Stimulated activated CD8-positive, alpha-beta memory T cell treated with anti-CD3 and anti-CD28 coated beads, Interleukin-15, amount 100 ng/mL, for 1 hour (primary cell): ENCODE results near the gene SEPTIN10.
"Not testable (repeated sequence)": the region's sequence is repeated elsewhere in the genome, so short reads cannot be mapped to it uniquely, and the experiment has no call there.

ENCODE experiments used
- DNase-seq: peaks from one replicate; pipeline ENCODE4 v3.0.0-alpha.2; 2020; ENCODE audit warnings: low read depth

Gene SEPTIN10

GRCh38 chr2:109633284-109633961 lies 19.7 kb upstream of the SEPTIN10 start:
- DNase-seq, result no peak

- DNase-seq, result no peak
Measured at GRCh38 chr2:109632158-109632789, 18.5 kb upstream of the SEPTIN10 start.

- no peak for DNase-seq
Measured at GRCh38 chr2:109631741-109632140, 18.0 kb upstream of the SEPTIN10 start.

DNA sequence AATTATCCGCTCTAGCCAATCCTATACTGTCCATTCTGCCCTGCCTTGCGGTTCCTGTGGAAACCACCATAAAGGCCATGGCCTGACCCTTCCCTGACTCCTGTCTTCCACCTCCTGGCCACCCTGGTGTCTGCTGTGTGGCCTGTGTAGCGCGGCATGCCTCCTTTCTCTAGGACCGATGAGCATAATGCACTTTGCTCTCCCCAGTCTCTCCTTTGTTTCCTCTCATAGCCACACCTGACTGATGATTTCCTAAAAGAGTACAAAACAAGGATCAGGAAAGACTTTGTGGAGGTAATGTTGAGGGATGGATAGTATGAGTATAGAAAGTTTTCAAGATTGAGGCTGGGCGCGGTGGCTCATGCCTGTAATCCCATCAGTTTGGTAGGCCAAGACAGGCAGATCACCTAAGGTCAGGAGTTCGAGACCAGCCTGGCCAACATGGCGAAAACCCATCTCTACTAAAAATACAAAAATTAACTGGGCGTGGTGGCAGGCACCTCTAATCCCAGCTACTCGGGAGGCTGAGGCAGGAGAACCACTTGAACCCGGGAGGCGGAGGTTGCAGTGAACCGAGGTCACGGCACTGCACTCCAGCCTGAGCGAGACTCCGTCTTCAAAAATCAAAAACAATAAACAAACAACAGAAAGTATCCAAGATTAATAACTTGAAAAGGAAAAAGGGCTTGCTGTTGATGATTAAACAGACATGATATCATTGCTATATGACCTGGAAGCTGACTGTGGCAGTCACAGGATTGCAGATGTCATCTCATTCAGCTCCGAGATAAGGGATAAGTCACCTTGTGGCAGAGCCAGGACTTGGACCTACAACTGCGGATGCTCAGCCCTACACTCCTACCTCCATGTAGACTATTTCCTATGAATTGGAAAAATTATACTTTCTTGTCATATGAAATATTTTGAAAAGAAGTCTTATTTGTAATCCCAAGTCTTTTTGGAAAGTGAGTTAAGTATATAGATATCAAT lies 17.0 kb upstream of the SEPTIN10 start:
- DNase-seq, result no peak

DNA sequence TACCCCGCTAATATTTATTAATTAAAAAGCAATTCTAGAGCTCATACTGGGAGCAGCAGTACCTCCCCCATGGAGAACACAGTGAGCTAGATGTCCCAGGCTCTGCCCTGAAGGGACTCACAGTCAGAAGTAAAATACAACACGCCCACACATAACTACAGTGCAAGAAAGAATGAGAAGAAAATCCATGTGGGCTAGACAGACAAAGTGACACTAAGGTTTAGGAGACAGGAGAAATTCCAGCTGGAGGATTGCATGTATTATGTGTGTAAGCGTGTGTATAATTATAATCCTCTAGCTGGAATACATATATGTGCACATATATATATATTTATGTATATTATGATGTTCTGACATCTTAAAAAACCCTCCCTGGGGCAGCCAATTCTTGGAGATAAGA lies 16.1 kb upstream of the SEPTIN10 start:
- no peak for DNase-seq

GRCh38 chr2:109628321-109628720 lies 14.6 kb upstream of the SEPTIN10 start:
- DNase-seq, result not testable (repeated sequence)

- no peak for DNase-seq
Measured at GRCh38 chr2:109624339-109624738, 10.6 kb upstream of the SEPTIN10 start.

DNA sequence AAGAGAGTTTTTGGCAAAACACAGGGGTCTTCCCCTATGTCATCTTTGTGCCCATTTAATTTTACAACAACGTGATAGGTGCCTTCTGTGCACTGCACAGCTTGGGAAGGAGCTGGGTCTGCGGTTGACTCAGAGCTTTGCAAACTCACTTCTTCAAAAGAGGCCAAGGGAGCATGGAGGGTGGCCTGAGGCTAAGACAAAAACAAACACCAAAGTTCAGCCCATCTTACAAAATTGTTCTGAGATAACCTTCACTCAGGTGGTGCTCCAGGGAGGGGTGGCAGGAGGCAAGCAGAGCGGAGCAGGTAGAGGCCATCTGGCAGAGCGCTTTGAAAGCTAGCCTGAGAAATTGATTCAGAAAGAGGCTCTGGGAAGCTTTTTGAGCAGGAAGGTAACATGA lies 10.2 kb upstream of the SEPTIN10 start:
- DNase-seq, result no peak

DNA sequence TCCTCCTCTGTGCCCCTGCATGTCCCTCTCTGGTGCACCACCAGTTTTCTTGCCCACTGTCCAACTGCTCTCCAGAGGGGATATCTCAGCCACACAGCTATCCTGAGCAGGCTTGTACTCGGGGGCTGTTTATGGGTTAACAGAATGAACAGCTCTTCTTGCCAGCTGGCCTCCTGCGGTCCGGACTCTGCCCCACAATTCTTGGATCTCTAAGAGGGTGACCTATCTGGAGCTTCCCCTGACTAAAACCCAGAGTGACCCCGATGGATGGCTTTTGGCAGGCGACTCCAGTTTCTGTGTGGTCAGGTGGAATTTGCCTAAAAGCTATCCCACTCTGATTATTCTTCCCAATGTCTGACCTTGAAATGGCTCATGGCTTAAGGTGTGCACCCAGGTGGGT lies 9.5 kb upstream of the SEPTIN10 start:
- DNase-seq, result no peak

- DNase-seq, result no peak
Measured at GRCh38 chr2:109619032-109619615, 5.4 kb upstream of the SEPTIN10 start.

DNA sequence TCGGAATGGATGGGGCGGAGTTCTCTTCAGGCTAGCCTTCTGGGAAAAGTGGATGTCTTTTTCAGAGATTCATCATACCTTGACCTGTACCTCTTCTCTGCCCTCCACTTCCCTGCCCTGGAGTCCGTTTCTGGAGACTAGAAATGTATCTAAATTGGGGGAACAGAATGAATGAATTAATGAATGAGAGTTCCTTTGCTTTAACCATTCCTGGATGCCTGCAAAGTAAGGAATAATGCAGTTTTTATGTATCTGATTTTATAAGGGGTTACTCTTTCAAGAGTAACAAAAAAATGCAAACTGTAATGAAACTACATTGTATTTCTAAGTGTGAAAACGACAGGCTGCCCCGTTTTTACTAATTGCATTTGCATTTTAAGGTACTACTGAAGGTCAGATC lies 2.4 kb upstream of the SEPTIN10 start:
- DNase-seq, result no peak

DNA sequence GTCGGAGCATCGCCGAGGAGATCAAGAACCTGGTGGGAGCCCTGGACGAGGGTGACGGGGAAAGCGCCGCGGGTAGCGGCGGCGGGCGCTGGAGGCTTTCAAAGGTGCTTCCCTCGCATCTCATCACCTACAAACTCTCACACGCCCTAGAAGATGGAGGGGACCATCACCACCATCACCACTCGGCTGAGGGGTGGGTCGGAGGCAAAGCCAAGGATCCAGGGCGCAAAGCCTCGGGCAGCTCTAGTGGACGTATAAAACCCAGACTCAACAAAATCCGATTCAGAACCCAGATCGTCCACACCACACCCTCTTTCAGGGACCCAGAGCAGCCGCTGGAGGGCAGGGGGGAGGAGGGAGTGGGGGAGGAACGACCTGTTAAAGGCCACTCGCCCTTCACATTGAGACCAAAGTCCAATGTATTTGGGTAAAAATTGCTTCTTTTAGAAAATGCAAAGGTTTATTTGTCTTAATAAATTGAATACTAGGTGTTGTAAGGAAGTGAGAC lies 1.9 kb upstream of the SEPTIN10 start:
- DNase-seq, result no peak

DNA sequence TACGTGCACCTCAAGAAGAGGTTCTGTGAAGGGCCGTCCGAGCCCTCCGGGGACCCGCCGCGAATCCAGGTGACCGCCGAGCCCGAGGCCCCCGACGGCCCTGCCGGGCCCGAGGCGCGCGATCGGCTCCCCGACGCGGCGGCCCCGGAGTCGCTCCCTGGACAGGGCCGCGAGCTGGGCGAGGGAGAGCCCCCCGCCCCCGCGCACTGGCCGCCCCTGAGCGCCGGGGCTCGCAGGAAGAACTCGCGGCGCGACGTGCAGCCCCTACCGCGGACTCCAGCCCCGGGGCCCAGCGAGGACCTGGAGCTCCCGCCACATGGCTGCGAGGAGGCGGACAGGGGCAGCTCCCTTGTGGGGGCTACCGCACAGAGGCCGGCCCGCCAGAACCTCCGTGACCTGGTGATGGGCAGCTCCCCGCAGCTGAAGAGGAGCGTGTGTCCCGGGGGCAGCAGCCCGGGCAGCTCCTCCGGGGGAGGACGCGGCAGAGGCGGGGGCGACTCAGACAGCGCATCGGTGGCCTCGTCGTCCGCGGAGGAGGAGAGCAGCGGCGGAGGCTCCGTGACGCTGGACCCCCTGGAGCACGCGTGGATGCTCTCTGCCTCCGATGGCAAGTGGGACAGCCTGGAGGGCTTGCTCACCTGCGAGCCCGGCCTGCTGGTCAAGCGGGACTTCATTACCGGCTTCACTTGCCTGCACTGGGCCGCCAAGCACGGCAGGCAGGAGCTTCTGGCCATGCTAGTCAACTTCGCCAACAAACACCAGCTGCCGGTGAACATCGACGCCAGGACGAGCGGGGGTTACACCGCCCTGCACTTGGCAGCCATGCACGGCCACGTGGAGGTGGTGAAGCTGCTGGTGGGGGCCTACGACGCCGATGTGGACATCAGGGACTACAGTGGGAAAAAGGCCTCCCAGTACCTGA lies 1.2 kb upstream of the SEPTIN10 start:
- no peak for DNase-seq

DNA sequence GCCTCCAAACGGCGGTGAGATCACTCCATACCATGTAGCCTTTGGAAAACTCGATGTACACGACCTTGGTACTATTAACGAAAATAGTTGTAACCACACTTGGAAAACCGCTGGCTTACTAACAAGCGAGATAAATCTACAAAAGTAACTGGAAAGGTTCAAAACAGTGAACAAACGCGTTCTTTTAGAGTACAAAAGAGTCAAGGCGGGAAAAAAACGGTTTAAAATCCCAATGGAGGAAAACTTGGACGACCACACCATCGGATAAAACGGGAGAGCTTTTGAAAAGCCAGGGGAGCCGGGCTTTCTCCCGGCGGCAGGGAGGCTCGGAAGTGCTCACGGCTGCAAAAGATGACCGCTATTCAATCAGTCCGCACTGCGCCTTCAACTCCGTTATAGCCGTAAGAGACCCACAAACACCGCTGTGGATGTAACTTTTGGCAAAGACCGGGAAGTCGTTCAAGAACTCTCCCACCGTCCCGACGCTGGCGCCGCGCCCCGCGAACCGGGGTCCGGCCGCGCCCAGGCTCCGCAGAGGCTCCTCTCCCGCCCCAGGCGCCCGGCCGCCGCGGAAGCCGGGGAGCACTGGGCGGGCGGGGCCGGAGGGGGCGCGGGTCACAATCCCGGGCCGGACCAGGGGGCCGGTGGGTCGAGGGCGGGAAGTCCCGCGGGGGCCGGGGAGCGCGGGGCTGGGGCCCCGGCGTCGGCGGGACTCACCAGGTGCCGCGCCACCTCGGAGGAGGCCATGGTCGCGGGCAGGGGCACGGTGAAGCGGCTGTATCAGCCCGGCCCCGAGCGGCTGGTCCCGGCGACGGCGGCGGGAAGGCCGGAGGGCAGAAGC lies 465 bp downstream of the SEPTIN10 start:
- no peak for DNase-seq

- DNase-seq, result no peak
Measured at GRCh38 chr2:109611467-109612095, 2.2 kb downstream of the SEPTIN10 start.

GRCh38 chr2:109609352-109610024 lies 4.3 kb downstream of the SEPTIN10 start:
- no peak for DNase-seq

DNA sequence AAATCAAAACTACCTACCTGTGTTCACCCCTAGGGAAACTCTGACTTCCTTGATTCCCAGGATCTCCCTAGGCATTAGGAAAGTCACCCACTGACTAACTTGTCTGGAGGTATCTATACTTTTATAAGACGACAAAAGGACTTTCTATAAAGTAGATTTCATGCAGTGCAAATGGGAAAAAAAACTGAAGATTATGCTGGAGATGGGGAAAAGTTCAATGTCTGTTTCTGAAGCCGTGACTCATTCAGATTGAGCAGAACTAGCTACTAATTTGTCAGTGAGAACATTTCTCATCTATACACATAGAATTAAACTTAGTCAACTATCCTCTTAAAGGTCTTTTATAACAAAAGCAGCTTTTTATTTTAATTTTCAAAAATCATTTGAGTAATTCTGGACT lies 6.0 kb downstream of the SEPTIN10 start:
- DNase-seq, result no peak

DNA sequence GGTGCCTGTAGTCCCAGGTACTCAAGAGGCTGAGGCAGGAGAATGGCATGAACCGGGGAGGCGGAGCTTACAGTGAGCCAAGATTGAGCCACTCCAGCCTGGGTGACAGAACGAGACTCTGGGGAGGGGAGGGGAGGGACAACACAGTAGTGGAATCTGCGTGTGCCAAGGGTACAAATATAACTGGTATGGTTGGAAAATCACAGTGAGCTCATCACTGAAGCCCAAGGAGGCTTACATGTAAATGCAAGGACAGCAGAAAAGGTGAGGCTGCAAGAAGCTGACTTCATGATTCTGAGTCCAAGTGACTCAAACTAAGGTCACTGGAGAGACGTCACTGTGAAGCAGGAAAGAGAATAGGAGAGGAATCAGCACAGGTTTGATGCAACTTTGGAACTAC lies 9.2 kb downstream of the SEPTIN10 start:
- no peak for DNase-seq

- DNase-seq, result no peak
Measured at GRCh38 chr2:109602617-109603188, 11.1 kb downstream of the SEPTIN10 start.
